Measurements from ENCODE around the gene ZNF618. TPM values are rescaled to one million over a fixed set of nuclear protein-coding genes. Genes with fewer than 3 reads are reported as not detected.

The ZNF618 gene
- total RNA-seq, 1 donor from 2014 or later = 7.4 TPM

DNA sequence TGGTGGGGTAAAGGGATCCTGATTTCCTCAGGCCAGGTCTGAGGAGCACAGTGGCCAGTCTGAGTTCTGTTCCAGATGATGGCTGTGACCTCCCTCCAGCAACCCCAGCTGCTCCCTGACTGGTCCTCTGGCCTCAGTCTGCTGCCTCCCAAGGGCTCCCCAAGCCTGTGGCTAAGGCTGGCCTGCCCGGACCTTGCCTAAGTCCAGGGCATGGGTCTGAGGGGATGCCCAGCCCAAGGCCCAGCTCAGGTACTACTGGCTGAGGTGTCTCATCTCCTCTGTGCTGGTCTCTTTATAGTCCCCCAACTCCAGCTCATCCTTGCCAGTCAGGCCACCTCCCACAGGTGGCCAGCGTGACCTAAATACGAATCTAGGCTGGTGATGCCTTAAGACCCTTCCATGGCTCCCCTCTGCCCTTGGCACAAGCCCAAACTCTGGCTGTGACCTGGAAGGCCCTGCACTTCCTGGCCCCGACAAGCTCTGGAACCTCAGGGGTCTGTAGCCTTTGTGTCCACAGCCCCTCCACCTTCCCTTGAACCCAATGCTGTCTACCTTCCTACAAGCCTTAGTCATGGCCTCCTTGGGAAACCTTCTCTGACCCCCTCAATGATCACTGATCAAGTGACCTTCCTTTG lies 213.2 kb downstream of the ZNF618 start:
- Histone ChIP-seq H3K27me3 (no peaks in the 10 kb centered on the region), H3K4me3 (no peak overlapping the region), H3K36me3 (no peaks in the 10 kb centered on the region), H3K9me3 (no peaks in the 10 kb centered on the region), H3K4me1 (no peaks in the 10 kb centered on the region), H3K27ac (no peak overlapping the region)
- intact Hi-C loops (cut with DNase I) = no loop called here
- TF ChIP-seq POLR2A (IDR thresholded peaks at IDR 0.05) = no peak
- TF ChIP-seq, protein P1, sequence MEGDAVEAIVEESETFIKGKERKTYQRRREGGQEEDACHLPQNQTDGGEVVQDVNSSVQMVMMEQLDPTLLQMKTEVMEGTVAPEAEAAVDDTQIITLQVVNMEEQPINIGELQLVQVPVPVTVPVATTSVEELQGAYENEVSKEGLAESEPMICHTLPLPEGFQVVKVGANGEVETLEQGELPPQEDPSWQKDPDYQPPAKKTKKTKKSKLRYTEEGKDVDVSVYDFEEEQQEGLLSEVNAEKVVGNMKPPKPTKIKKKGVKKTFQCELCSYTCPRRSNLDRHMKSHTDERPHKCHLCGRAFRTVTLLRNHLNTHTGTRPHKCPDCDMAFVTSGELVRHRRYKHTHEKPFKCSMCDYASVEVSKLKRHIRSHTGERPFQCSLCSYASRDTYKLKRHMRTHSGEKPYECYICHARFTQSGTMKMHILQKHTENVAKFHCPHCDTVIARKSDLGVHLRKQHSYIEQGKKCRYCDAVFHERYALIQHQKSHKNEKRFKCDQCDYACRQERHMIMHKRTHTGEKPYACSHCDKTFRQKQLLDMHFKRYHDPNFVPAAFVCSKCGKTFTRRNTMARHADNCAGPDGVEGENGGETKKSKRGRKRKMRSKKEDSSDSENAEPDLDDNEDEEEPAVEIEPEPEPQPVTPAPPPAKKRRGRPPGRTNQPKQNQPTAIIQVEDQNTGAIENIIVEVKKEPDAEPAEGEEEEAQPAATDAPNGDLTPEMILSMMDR (IDR thresholded peaks at IDR 0.05) = no peak
- no peak for TF ChIP-seq POLR2AphosphoS5 (IDR thresholded peaks at IDR 0.05; ENCODE audit: insufficient read depth in 1 of 2, low read depth in 1 of 2)
- DNase-seq (ENCODE audit: extremely low spot score in 2 of 2) = peak in 1 of 2 donors; percentile 37

DNA sequence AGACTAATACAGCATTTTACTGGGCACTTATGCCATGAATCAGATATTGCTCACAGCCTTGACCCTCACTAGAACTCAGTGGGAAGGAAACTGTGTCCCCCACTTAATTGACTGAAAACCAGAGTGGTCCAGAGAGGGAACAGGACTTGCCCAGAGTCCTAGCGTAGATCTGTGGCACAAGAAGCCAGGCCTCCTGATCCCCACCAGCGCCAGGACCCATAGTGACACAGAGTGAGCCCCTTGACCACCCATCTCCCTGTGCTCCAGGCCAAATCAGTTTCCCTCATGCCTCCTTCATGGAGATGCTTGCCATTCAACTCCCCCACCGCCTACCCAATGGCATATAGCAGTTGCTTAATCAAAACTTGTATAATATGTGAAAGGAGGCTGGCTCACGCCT lies 214.7 kb downstream of the ZNF618 start:
- Histone ChIP-seq H3K27me3 (no peaks in the 10 kb centered on the region), H3K4me3 (no peak overlapping the region), H3K27ac (no peak overlapping the region), H3K36me3 (no peaks in the 10 kb centered on the region), H3K4me1 (no peaks in the 10 kb centered on the region), H3K9me3 (no peaks in the 10 kb centered on the region)
- no peak for DNase-seq (ENCODE audit: extremely low spot score in 2 of 2)
- TF ChIP-seq, protein P1 (IDR thresholded peaks at IDR 0.05) = no peak
- TF ChIP-seq POLR2AphosphoS5 (IDR thresholded peaks at IDR 0.05; ENCODE audit: insufficient read depth in 1 of 2, low read depth in 1 of 2) (no peak), POLR2A (IDR thresholded peaks at IDR 0.05) (no peak)
- intact Hi-C loops (cut with DNase I) = no loop called here

DNA sequence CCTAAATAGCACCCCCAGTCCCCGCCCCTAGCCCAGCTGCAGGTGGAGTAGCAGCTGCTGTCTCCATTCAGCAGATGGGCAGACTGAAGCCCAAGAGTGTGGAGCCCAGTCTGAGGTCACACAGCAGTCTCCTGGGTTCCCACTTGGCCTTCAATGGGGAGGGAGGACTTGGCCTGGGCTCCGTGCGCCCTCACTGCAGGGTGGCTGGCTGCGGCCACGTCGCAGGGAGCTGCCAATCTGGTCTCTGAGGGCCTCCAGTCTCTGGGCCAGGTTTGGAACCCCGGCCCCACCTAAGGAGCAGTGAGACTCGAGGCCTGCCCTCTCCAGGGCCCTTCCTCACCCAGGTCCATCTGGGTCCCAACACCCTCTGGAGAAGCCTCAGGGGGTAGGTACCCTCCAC lies 215.6 kb downstream of the ZNF618 start:
- Histone ChIP-seq H3K4me1 (no peaks in the 10 kb centered on the region), H3K4me3 (no peak overlapping the region), H3K27ac (no peak overlapping the region), H3K9me3 (no peaks in the 10 kb centered on the region), H3K36me3 (no peaks in the 10 kb centered on the region), H3K27me3 (no peaks in the 10 kb centered on the region)
- TF ChIP-seq POLR2A (IDR thresholded peaks at IDR 0.05) = no peak
- TF ChIP-seq, protein P1 (IDR thresholded peaks at IDR 0.05) = no peak
- no peak for TF ChIP-seq POLR2AphosphoS5 (IDR thresholded peaks at IDR 0.05; ENCODE audit: insufficient read depth in 1 of 2, low read depth in 1 of 2)
- intact Hi-C loops (cut with DNase I) = no loop called here
- no peak for DNase-seq (ENCODE audit: extremely low spot score in 2 of 2)

DNA sequence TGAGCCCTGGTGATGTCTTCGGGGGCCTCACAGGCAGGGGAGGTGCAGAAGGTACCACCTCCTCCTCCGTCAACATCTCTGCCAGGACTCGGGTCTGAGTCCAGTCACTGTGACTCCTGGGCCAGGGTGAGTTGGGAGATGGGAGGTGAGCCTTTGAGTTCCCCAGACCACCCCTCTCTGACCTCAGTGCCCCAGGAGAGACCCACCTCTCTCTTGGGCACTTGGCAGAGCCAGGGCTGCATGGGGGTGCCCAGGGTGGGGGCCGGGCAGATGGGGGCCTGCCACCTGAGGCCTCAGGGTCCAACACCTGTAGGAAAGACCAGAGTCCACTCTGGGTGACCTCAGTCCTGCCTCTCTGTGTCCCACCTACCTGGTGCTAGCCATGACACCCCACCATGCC lies 216.2 kb downstream of the ZNF618 start:
- Histone ChIP-seq H3K36me3 (no peaks in the 10 kb centered on the region), H3K4me3 (no peak overlapping the region), H3K4me1 (peaks cover 2% of the 10 kb centered on the region), H3K9me3 (no peaks in the 10 kb centered on the region), H3K27me3 (no peaks in the 10 kb centered on the region), H3K27ac (no peak overlapping the region)
- DNase-seq (ENCODE audit: extremely low spot score in 2 of 2) = no peak
- intact Hi-C loops (cut with DNase I) = no loop called here
- TF ChIP-seq POLR2A (IDR thresholded peaks at IDR 0.05) = no peak
- TF ChIP-seq POLR2AphosphoS5 (IDR thresholded peaks at IDR 0.05; ENCODE audit: insufficient read depth in 1 of 2, low read depth in 1 of 2) = no peak
- TF ChIP-seq, protein P1 (IDR thresholded peaks at IDR 0.05) = no peak

DNA sequence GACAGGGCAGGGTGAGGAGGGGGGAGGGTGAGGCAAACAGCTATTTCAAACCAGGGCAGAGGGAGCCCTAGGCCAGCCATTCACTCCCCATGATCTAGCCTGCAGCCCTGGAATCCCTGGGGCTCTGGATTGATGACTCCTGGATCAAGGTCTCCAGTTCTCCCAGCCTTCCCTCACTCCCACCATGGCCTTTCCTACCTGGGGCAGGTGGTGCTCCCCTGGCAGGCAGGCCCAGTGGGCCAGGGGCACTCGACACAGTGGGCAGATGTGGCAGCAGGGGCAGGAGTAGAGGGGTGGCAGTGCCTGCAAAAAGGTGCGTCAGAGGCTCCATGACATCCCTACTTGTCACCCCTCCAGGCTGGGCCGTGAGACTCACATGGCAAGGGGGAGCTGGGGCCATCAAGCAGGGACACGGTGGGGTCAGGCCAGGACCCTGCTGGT lies 216.9 kb downstream of the ZNF618 start:
- H3K9me3 ChIP-seq = no peaks in the 10 kb centered on the region
- intact Hi-C loops (cut with DNase I) = no loop called here
- no peaks in the 10 kb centered on the region for H3K27me3 ChIP-seq

More for the DNA sequence above, 216.9 kb downstream of the ZNF618 start:
- Histone ChIP-seq H3K4me3 (no peak overlapping the region), H3K4me1 (peaks cover 9% of the 10 kb centered on the region), H3K36me3 (no peaks in the 10 kb centered on the region), H3K27ac (no peak overlapping the region)
- no peak for DNase-seq (ENCODE audit: extremely low spot score in 2 of 2)
- TF ChIP-seq, protein P1 (IDR thresholded peaks at IDR 0.05) = no peak
- TF ChIP-seq POLR2A (IDR thresholded peaks at IDR 0.05) (no peak), POLR2AphosphoS5 (IDR thresholded peaks at IDR 0.05; ENCODE audit: insufficient read depth in 1 of 2, low read depth in 1 of 2) (no peak)

All from vagina (tissue), 2 donors.